Dermis blood vessel endothelial cell (primary cell): ENCODE data around the gene GAREM2. TPM values are rescaled to one million over a fixed set of nuclear protein-coding genes. Genes with fewer than 3 reads are reported as not detected.

Experiments used
- DNase-seq: peaks from one replicate; pipeline ENCODE4 v3.0.0; 2010
- total RNA-seq: library from RNA; depleted of rRNA; stranded (reverse); fragments of >200 nt; gene quantifications from 2 replicates; pipeline ENCODE4 v1.2.3, GENCODE V29; 2014

The GAREM2 gene
- total RNA-seq, 1 donor from 2014 or later: 0.68 TPM

- no peak for DNase-seq
Measured at GRCh38 chr2:26238311-26238958, 65.5 kb downstream of the GAREM2 start.

Other genes with a start within 250 kb of the GAREM2 start
- gene KIF3C, start 190.6 kb upstream of the GAREM2 start, total RNA-seq: 12.6 and 23.3 TPM in 2 replicates
- 101 and 176 TPM in 2 replicates for gene RAB10, start 139.0 kb upstream of the GAREM2 start, total RNA-seq
- 208 and 237 TPM in 2 replicates for gene HADHA, start 71.5 kb downstream of the GAREM2 start, total RNA-seq
- 151 TPM in 2 replicates for gene HADHB, start 71.9 kb downstream of the GAREM2 start, total RNA-seq
- gene SELENOI, start 173.1 kb downstream of the GAREM2 start, total RNA-seq: 16.7 and 17.9 TPM in 2 replicates
- 0.84 TPM in 1 of 2 replicates, not detected in the other for gene ADGRF3, start 173.7 kb downstream of the GAREM2 start, total RNA-seq
- 0.09 and 0.17 TPM in 2 replicates for gene DRC1, start 228.8 kb downstream of the GAREM2 start, total RNA-seq